ENCODE measurements around the gene NT5C3A. TPM values are rescaled to one million over a fixed set of nuclear protein-coding genes. Genes with fewer than 3 reads are reported as not detected.

The NT5C3A gene
- total RNA-seq, 1 experiment from 2014 or later: 35.0 TPM

- H3K27ac ChIP-seq (ENCODE audit: low read length): no peak overlapping the region
- no peak for DNase-seq
- H2AFZ ChIP-seq (ENCODE audit: low read length): no peak overlapping the region
- ChIA-PET CTCF (interaction anchor here (0.6 to 1.6 kb wide), 3 partner anchors 46 to 47 kb away, joined by 4 to 7 read pairs (median 7); partner anchors contain the start of gene RP9), POLR2A (ENCODE audit: unreplicated experiment) (interaction anchor here (0.7 kb wide), 1 partner anchor 429 kb away, joined by 3 read pairs; no protein-coding TSS in a partner anchor)
- BruUV-seq (replicated peaks): TSS peak; percentile 47
- H3K9me2 ChIP-seq (replicated peaks; ENCODE audit: low read length): no peaks in the 10 kb centered on the region
- peak overlapping the region; percentile 88 for H3K4me2 ChIP-seq (ENCODE audit: low read length)
- H3K4me3 ChIP-seq (ENCODE audit: low read length): peak overlapping the region; percentile 85
- H3K27me3 ChIP-seq (ENCODE audit: low read length): no peaks in the 10 kb centered on the region
- peaks cover 61% of the 10 kb centered on the region for H3K79me2 ChIP-seq (ENCODE audit: low read length)
- no peak for TF ChIP-seq EZH2phosphoT487 (IDR thresholded peaks at IDR 0.05; ENCODE audit: borderline replicate concordance, low read length)
- TF ChIP-seq CTCF (conservative IDR thresholded peaks at IDR 0.05; ENCODE audit: low read depth, low read length): no peak
- TF ChIP-seq EZH2 (IDR thresholded peaks at IDR 0.05; ENCODE audit: low read length, unreplicated experiment): no peak
- intact Hi-C loops (cut with micrococcal nuclease): no loop called here
- peak overlapping the region; percentile 93 for H3K9ac ChIP-seq (ENCODE audit: low read length)
- ATAC-seq: no peak
- peaks cover 26% of the 10 kb centered on the region; the same call in 1 of the 2 replicates for H3K4me1 ChIP-seq (ENCODE audit: insufficient read depth, low read length)
- peaks cover 5% of the 10 kb centered on the region; the same call in 1 of the 2 replicates for H3K9me3 ChIP-seq (ENCODE audit: low read length)
- no peaks in the 10 kb centered on the region for H3F3A ChIP-seq (ENCODE audit: low read length, unreplicated experiment)
- H3K36me3 ChIP-seq (ENCODE audit: low read depth, low read length): 0 out of 2 replicates have a peak, but pooled peaks cover 2% of the 10 kb centered on the region
- H4K20me1 ChIP-seq (ENCODE audit: low read length): peaks cover 32% of the 10 kb centered on the region
Measured at GRCh38 chr7:33061282-33061937, 1.2 kb downstream of the NT5C3A start.

GRCh38 chr7:33059635-33060034, 2.9 kb downstream of the NT5C3A start:
- POLR2A ChIA-PET (ENCODE audit: unreplicated experiment): no interaction called here
- no peaks in the 10 kb centered on the region for H3K27me3 ChIP-seq (ENCODE audit: low read length)
- H3K9me2 ChIP-seq (replicated peaks; ENCODE audit: low read length): no peaks in the 10 kb centered on the region
- no peaks in the 10 kb centered on the region for H3K9me3 ChIP-seq (ENCODE audit: low read length)
- H3K79me2 ChIP-seq (ENCODE audit: low read length): peaks cover 78% of the 10 kb centered on the region
- peaks cover 32% of the 10 kb centered on the region for H4K20me1 ChIP-seq (ENCODE audit: low read length)
- TF ChIP-seq EZH2phosphoT487 (IDR thresholded peaks at IDR 0.05; ENCODE audit: borderline replicate concordance, low read length) (no peak), CTCF (conservative IDR thresholded peaks at IDR 0.05; ENCODE audit: low read depth, low read length) (no peak), EZH2 (IDR thresholded peaks at IDR 0.05; ENCODE audit: low read length, unreplicated experiment) (no peak)
- no peak overlapping the region for H3K4me3 ChIP-seq (ENCODE audit: low read length)
- no TSS peak for BruUV-seq (replicated peaks)
- DNase-seq (no peak), ATAC-seq (no peak)
- intact Hi-C loops (cut with micrococcal nuclease): no loop called here
- peak overlapping the region; percentile 9; the same call in 1 of the 2 replicates for H3K4me2 ChIP-seq (ENCODE audit: low read length)
- peaks cover 29% of the 10 kb centered on the region for H3K4me1 ChIP-seq (ENCODE audit: insufficient read depth, low read length)
- H3K36me3 ChIP-seq (ENCODE audit: low read depth, low read length): 0 out of 2 replicates have a peak, but pooled peaks cover 2% of the 10 kb centered on the region
- no peaks in the 10 kb centered on the region for H3F3A ChIP-seq (ENCODE audit: low read length, unreplicated experiment)
- no peak overlapping the region for H3K27ac ChIP-seq (ENCODE audit: low read length)
- no peak overlapping the region for H3K9ac ChIP-seq (ENCODE audit: low read length)
- CTCF ChIA-PET: no interaction called here
- H2AFZ ChIP-seq (ENCODE audit: low read length): no peak overlapping the region

- Histone ChIP-seq H3K27ac (ENCODE audit: low read length) (no peak overlapping the region), H3K9ac (ENCODE audit: low read length) (no peak overlapping the region), H3K9me3 (ENCODE audit: low read length) (no peaks in the 10 kb centered on the region), H3K4me2 (ENCODE audit: low read length) (no peak overlapping the region), H3F3A (ENCODE audit: low read length, unreplicated experiment) (no peaks in the 10 kb centered on the region), H4K20me1 (ENCODE audit: low read length) (peaks cover 27% of the 10 kb centered on the region), H2AFZ (ENCODE audit: low read length) (no peak overlapping the region), H3K4me1 (ENCODE audit: insufficient read depth, low read length) (peaks cover 19% of the 10 kb centered on the region), H3K36me3 (ENCODE audit: low read depth, low read length) (0 out of 2 replicates have a peak, but pooled peaks cover 2% of the 10 kb centered on the region), H3K4me3 (ENCODE audit: low read length) (no peak overlapping the region), H3K79me2 (ENCODE audit: low read length) (peaks cover 96% of the 10 kb centered on the region), H3K27me3 (ENCODE audit: low read length) (no peaks in the 10 kb centered on the region), H3K9me2 (replicated peaks; ENCODE audit: low read length) (no peaks in the 10 kb centered on the region)
- TF ChIP-seq CTCF (conservative IDR thresholded peaks at IDR 0.05; ENCODE audit: low read depth, low read length) (no peak), EZH2phosphoT487 (IDR thresholded peaks at IDR 0.05; ENCODE audit: borderline replicate concordance, low read length) (no peak), EZH2 (IDR thresholded peaks at IDR 0.05; ENCODE audit: low read length, unreplicated experiment) (no peak)
- DNase-seq: no peak
- no peak for ATAC-seq
- intact Hi-C loops (cut with micrococcal nuclease): no loop called here
- POLR2A ChIA-PET (ENCODE audit: unreplicated experiment): no interaction called here
- CTCF ChIA-PET: interaction anchor here (0.6 kb wide), 1 partner anchor 786 kb away, joined by 6 read pairs; no protein-coding TSS in a partner anchor
- no TSS peak for BruUV-seq (replicated peaks)
Measured at GRCh38 chr7:33055158-33055557, 7.4 kb downstream of the NT5C3A start.
